OCI-M2 (cell line): ENCODE data around the gene CLEC18C.
"Not testable (repeated sequence)": the region's sequence is repeated elsewhere in the genome, so short reads cannot be mapped to it uniquely, and the experiment has no call there.

Source experiments
- DNase-seq: peaks from one replicate; lab custom pipeline; 2025; ENCODE audit not compliant: unreplicated experiment; lab: John Stamatoyannopoulos, UW

Gene CLEC18C

DNA sequence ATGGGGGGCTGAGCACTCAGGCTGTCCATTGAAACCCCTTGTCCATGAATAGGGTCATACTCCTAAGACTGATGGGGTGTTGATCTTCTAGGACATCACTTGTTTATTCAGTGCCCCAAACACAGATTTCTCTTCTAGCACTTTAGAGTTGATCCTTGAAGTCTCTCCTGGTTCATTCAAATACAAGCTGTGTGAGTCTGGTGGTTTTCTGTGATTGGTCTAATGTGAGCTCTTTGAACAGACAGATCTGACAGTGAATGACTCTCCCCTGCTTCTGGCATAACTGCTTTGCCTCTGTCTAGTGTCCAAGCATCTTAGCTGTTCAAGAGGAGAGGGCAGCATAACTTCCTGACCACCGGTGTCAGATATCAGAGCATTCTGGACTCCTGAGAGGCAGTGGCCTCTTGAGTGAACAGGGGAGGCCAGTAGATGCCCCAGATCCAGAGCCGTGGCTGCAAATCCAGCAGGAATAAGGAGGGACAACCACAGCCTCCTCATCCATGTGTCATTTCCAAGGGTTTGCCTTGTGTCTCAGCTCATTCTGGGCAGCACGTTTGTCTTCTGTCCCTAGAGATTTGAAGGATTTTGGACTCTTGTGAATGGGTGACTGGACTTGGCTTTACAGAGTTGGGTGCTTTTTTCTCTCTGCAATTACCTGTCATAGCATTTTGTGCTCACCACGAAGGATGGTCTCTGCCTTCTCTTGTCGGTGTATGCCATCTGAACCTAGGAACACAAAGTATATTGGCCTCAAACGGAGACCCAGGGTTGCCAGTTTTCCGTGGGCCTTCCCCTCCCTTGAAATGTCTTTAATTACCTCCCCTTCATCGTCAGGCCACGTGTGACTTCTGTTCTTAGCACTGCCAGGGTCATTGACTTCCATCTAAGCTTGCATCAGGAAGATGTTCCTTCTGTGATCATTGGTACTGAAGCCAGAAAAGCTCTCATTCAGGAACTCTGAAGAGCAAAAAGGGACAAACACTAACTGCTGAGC is 13.9 kb upstream of the CLEC18C start:
- no peak for DNase-seq

DNA sequence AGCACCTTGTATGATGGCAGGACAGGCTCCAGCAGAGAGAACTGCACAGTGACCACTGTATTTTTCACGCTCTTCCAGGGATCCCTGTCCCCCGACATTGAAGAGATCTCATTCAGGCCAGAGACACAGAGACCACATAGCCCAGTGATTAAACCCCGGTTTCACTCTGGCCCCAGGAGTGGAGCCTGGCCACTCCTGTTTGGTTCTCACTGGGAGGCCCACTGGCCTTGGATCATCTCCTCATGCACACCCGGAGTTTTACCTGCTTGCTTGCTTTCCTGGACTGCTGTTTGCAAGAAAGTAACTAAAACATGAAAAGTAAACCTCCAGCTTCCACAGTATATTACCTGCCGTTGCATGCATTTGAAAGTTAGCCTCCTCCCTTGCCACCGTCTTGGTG is 13.2 kb upstream of the CLEC18C start:
- DNase-seq, result no peak

DNA sequence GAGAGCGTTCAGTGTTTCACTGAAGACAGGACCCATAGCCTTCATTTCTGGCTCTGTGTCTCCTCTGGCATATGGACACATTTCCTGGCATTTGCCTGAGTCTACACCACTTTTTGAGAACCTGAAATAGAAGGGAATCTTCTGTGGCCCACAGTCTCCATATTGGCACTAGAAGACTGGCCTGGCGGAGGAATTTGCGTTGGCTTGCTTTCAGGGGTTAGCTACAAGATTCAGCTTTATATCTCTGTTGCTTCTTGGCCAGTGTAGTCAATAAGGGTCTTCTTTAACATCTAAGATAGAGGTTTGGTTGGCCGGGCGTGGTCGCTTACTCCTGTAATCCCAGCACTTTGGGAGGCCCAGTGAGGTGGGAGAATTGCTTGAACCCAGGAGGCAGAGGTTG is 12.8 kb upstream of the CLEC18C start:
- DNase-seq, result no peak

DNA sequence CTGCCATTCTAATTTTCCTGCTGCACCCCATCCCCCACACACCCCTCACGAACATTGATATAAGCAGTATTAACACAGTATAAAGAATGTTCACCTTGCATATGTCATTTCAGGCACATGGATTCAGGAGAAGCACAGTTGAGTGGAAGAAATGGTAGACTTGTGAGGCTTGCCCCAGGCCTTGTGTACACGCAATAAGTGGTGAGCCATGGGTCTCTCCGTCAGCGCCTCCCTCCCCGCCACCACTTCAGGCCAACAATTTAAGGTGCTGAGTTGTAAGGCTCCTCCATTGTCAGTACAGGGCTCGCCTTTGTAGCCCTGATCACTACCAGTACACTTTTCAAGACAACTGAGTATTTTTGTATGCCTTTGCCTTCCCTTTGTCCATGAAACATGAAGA is 12.2 kb upstream of the CLEC18C start:
- DNase-seq, result no peak

DNA sequence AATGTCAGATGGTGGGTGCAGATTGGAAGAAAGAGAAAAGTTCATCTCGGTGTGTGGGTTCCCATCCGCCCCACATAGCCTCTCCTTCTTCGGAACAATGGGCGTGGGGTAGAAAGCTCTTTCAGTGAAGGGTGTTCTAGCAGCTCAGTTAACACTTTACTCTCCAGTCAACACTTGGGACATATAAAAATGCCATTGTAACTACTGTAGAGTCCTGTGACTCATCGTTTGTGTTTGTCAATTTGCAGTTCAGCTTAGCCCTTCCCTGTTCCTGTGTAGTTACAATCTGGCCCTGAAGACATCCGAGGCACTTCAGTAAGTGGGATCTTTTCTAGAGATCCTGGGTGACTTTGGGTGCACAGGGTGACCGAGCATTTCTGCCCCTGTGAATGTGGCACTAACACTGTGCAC is 11.5 kb upstream of the CLEC18C start:
- DNase-seq, result no peak

DNA sequence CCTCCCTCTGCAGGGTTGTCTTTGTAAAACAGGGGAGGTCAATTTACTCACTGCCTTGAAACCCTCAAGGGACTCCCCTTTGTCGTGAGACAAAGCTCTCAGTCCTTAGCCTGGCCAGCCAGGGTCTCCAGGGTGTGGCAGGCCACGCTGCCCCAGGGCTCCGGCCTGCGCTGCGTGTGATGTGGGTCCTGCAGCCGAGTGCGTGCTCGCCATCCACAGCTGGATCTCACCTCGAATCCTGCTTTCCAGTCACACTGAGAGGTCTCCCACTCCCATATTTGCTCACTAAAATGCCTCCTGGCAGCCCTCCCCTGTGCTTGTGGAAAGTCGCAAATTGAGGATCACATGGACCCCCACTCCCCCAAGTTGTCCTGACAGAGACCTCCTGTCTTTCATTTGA is 10.0 kb upstream of the CLEC18C start:
- no peak for DNase-seq

DNA sequence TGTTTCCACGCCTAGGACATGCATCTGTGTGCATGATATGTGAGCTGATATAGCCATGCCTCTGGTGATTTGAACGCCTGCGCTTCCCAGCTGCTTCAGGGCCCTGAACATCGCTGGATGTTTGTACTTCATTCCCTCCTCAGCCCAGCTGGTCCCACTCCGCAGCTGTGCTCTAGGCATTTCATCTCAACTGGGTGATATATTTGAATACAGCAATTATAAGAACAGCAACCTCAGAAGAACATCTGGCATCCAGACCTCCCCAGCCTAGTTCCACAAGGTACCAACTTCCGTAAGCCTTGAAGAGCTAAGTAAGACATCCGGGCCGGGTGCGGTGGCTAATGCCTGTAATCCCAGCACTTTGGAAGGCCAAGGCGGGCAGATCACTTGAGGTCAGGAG is 6.9 kb upstream of the CLEC18C start:
- not testable (repeated sequence) for DNase-seq

DNA sequence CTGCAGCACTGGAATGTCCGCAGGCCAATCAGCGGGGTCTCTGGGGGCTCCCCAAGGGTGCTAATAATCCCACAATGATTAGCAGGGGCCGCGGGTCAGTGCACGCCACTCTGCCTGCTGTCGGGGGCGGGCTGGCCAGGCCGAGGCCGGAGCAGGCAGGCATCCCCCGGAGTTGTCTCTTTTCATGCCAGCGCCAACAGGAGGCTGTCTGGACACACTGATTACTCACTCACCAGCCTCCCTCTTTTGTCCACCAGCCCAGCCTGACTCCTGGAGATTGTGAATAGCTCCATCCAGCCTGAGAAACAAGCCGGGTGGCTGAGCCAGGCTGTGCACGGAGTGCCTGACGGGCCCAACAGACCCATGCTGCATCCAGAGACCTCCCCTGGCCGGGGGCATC is 329 bp downstream of the CLEC18C start:
- not testable (repeated sequence) for DNase-seq

DNA sequence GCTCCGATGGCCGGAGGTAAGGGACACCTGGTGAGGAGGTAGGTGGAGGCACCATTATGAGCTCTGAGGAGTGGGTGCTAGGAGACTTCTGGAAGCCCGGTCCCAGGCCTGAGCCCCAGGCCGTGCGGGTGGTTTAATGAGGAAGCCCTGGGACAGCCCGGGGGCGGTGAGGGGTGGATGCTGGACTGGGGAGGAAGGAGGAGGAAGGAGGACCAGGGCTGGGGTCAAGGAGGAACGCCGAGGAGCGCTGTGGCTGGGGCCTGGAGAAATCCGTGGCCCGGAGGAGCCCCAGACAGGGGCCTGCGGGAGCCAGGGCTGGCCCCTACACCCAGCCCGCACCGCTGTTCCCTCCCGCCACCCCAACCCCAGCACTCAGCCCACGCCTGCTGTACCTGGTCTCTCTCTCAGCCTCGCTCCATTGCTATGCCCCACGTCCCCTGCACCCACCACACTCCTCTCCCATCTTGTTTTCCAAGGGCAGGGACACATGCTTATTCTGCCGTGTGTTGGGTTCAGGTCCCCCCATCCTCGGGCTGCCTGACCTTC is 873 bp downstream of the CLEC18C start:
- DNase-seq, result not testable (repeated sequence)

DNA sequence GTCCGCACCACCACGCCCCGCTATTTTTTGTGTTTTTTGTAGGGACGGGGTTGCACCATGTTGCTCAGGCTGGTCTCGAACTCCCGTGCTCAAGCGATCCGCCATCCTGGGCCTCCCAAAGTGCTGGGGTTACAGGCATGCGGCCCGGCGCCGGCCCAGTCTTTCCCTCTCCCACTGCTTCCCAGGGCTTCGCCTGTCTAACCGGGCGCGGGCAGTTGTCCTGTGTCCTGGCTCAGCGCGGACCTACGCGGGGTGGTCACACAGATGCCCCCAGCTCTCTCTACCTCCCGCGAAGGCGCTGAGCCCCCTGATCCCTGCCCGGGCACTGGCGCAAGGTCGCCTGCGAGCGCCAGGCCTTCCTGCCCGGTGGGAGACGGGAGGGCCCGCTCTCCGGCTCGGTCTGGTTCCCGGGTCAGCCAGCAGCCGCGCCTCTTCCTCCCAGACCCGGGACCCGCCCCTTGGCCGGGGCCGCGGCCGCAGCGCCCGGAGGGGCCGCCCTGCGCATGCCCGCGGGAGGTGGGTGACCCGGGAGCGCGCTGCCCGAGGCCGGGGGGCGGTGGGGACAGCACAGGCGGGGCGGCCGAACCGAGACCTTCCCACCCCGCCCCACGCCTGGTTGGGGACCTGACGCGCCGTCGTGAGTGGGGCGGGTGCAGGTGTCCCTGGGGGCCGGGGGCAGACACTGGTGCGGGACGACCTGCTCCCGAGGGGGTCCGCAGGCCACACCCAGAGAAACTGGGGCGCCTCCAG is 14.4 kb downstream of the CLEC18C start:
- not testable (repeated sequence) for DNase-seq

DNA sequence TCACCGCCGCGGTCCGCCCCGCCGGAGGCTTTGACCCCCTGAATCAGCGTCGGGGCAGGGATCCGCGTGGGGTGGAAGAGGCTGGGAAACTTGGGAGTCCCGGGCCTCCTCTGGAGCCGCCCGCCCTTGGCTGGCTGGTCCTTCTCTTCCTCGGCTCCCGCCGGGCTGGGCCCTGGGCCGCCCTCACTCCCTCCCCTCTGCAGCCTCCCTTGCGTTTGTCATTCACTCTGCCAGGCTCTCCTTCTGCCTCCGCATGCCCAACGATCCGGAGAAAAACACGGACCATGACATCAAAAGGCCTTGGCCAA is 15.0 kb downstream of the CLEC18C start:
- DNase-seq, result not testable (repeated sequence)

DNA sequence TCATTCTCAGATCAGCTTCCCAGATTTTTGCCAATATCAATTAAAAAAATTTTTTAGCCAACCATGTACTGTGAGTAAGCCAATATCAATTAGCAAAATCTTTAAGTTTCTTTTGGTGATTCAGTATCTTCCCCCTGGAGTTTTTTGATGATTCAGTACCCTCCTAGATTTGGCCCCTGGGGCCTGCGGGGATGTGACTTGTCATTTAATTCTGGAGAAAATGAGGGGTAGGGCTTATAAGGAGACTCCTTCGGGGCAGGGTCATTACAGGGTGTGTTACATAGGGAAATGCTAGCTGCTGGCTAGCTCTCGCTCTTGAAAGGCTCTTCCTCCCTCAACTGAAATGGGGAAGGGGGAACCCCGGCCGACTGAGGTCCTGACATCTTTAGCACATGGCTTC is 17.0 kb downstream of the CLEC18C start:
- DNase-seq, result not testable (repeated sequence)

DNA sequence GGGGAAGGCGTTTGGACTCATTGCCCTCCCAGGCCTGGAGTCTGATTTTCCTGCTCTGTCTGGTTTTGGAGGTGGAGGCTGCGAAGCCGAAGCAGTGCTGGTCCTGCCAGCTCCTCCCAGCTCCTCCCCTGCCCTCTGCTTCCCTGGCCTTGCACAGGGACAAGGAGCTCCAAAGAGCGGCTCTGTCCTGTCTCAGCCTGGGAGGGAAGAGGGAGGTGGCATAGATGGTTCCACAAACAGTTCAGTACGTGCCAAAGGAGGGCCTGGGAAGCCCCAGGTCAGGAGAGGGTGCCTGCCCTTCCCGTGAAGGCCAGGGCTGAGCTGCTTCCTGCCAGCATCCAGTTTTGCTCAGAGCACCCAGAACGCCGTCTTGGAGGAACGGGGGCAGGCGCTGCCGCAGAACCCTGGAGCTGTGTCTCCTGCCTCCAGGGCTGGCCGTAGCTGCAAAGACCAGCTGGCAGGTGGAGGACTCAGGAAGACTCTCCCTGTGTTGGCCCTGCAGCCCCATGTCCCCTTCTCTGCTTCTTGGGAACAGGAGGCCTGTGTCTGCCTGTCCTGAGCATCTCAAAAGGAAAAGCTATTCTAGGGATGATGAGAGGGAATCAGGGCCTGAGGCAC is 23.2 kb downstream of the CLEC18C start:
- not testable (repeated sequence) for DNase-seq

DNA sequence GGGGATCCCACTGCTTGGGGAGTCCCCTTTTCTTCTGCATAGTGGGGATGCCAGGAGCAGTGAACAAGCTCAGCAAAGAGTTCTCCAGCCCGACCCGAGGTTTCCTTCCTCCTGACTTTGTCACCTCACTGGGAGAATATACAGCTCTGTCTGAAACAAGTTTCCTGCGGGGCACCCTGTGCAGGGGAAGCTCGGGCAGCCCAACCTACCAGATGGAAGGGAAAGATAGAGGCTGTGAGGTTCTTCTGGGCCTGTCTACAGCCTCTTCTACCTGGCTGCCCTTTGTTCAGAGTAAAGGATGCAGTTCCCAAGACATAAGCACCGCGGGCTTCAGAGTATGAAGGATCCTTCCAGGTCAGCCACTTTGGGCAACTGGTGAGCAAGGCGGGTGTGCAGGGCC is 24.0 kb downstream of the CLEC18C start:
- DNase-seq, result not testable (repeated sequence)

DNA sequence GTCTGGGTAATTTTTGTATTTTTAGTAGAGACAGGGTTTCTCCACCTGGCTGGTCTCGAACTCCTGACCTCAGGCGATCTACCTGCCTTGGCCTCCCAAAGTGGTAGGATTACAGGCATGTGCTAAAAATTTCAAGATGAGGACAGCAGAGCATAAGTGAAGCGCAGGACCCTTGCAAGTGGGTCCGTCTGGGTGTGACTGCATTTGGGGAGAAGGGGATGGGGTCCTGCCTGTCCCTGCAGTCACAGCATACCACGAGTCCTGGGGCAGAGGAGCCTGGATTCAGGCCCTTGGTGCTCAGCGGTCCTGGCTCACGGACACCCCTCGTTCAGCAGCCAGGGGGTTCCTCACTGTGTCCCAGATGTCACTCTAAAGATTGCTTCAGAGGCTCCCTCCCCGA is 24.6 kb downstream of the CLEC18C start:
- DNase-seq, result not testable (repeated sequence)

DNA sequence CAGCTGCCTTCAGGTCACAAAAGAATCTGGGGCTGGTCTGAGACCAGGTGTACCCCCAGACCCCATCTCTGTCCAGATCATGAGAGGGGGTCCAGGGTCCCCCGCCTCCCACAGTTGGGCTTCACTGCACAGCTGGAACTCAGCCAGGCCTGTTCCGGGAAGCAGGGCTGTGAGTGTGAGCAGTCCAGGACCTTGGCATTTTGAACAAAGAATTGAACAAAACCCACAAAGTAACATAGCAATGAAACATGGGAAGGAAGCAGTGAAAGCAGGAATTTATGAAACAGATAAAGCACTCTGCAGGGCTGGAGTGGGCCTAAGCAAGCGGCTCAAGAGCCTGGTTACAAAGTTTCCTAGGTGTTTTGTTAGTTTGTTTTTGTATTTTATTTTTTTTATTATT is 25.1 kb downstream of the CLEC18C start:
- not testable (repeated sequence) for DNase-seq

DNA sequence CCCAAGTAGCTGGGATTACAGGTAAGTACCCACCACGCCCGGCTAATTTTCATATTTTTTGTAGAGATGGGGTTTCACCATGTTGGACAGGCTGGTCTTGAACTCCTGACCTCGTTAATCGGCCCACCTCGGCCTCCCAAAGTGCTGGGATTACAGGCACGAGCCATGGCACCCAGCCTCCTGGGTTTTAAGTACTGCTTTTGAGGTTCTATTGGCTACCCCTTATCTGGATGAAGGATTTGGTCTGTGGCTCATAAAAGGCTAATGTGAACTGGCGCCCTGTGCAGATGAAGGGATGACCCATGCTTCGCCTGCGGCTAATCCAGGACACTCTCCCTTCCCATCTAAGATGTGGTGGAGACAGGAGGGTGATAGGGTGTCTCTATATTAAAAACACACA is 25.6 kb downstream of the CLEC18C start:
- not testable (repeated sequence) for DNase-seq

DNA sequence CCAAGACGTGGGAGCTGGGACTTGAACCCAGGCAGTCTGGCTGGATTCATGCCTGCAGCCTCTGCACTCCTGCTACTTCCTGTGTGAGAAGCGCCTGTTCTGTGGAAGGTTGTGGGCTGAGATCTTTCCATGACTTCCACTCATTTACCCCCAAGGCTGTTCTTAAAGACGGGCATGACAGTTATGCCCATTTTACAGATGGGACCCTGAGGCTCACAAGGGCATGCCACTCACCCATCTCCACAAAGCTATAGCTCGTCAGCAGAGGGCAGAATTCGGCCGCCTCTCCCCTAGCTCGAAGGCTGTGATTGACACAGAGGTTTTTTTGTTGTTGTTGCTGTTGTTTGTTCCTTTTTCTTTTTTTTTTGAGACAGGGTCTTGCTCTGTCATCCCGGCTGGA is 26.5 kb downstream of the CLEC18C start:
- not testable (repeated sequence) for DNase-seq

DNA sequence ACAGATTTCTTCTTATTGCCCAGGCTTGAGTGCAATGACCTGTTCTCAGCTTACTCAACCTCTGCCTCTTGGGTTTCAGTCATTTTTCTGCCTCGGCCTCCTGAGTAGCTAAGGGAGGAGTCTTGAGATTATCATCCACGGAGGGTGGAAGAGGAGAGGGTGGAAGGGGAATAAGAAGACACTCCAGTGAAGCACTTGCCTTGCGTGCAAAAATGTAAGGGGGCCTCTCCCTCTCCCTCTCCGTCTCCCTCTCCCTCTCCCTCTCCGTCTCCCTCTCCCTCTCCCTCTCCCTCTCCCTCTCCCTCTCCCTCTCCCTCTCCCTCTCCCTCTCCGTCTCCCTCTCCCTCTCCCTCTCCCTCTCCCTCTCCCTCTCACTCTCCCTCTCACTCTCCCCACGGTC is 29.9 kb downstream of the CLEC18C start:
- DNase-seq, result not testable (repeated sequence)

DNA sequence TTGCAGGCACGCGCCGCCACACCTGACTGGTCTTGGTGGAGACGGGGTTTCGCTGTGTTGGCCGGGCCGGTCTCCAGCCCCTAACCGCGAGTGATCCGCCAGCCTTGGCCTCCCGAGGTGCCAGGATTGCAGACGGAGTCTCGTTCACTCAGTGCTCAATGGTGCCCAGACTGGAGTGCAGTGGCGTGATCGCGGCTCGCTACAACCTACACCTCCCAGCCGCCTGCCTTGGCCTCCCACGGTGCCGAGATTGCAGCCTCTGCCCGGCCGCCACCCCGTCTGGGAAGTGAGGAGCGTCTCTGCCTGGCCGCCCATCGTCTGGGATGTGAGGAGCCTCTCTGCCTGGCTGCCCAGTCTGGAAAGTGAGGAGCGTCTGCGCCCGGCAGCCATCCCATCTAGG is 30.4 kb downstream of the CLEC18C start:
- DNase-seq, result not testable (repeated sequence)

DNA sequence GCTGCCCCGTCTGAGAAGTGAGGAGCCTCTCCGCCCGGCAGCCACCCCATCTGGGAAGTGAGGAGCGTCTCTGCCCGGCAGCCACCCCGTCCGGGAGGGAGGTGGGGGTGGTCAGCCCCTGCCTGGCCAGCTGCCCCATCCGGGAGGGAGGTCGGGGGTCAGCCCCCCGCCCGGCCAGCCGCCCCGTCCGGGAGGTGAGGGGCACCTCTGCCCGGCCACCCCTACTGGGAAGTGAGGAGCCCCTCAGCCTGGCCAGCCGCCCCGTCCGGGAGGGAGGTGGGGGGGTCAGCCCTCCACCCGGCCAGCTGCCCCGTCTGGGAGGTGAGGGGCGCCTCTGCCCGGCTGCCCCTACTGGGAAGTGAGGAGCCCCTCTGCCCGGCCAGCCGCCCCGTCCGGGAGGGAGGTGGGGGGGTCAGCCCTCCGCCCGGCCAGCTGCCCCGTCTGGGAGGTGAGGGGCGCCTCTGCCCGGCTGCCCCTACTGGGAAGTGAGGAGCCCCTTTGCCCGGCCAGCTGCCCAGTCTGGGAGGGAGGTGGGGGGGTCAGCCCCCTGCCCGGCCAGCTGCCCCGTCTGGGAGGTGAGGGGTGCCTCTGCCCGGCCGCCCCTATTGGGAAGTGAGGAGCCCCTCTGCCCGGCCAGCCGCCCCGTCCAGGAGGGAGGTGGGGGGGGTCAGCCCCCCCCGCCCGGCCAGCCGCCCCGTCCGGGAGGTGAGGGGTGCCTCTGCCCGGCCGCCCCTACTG is 31.2 kb downstream of the CLEC18C start:
- not testable (repeated sequence) for DNase-seq
